DOHH2 (cell line): ENCODE results near the gene CADPS.

Experiments
- H3F3A ChIP-seq: fragments of 200-600 bp; sonication (generic), shearing (Covaris generic); 2 replicates; pipeline ENCODE4 v1.6.0; 2016; ENCODE audit warnings: antibody characterized with exemption, mild to moderate bottlenecking; ENCODE audit not compliant: control insufficient read depth, insufficient read depth
- H3K27ac ChIP-seq: fragments of 200-600 bp; sonication (generic); 2 replicates; pipeline ENCODE4 v1.5.1; 2014; ENCODE audit warnings: low read depth, mild to moderate bottlenecking, low read length, moderate library complexity
- H3K27me3 ChIP-seq: fragments of 200-600 bp; sonication (generic); 2 replicates; pipeline ENCODE4 v1.6.1; 2014; ENCODE audit warnings: mild to moderate bottlenecking, low read length, mixed read lengths; ENCODE audit not compliant: control insufficient read depth
- H3K36me3 ChIP-seq: fragments of 200-600 bp; sonication (generic); 2 replicates; pipeline ENCODE4 v1.6.1; 2014; ENCODE audit warnings: mild to moderate bottlenecking, low read length, moderate library complexity, mixed read lengths; ENCODE audit not compliant: control insufficient read depth
- H3K4me1 ChIP-seq: fragments of 200-600 bp; sonication (generic); 2 replicates; pipeline ENCODE4 v1.6.1; 2014; ENCODE audit warnings: mild to moderate bottlenecking, low read length, mixed read lengths; ENCODE audit not compliant: control insufficient read depth
- H3K4me2 ChIP-seq: fragments of 200-600 bp; sonication (generic); 2 replicates; pipeline ENCODE4 v1.6.0; 2014; ENCODE audit warnings: mild to moderate bottlenecking, low read length, moderate library complexity
- H3K4me3 ChIP-seq: fragments of 200-600 bp; sonication (generic); 2 replicates; pipeline ENCODE4 v1.5.1; 2014; ENCODE audit warnings: mild to moderate bottlenecking, low read length, mixed read lengths
- H3K79me2 ChIP-seq: fragments of 200-600 bp; sonication (generic); 2 replicates; pipeline ENCODE4 v1.6.1; 2014; ENCODE audit warnings: mild to moderate bottlenecking, low read length, mixed read lengths; ENCODE audit not compliant: control insufficient read depth
- H3K9me2 ChIP-seq: fragments of 200-600 bp; sonication (generic); replicated peaks from 2 replicates; pipeline ENCODE4 v1.6.1; 2014; ENCODE audit warnings: mild to moderate bottlenecking, low read length, mixed read lengths; ENCODE audit not compliant: control insufficient read depth
- H3K9me3 ChIP-seq: fragments of 200-600 bp; sonication (generic); 2 replicates; pipeline ENCODE4 v1.6.1; 2014; ENCODE audit warnings: antibody characterized with exemption, low read length, mixed read lengths; ENCODE audit not compliant: control insufficient read depth, insufficient read depth
- H4K20me1 ChIP-seq: fragments of 200-600 bp; sonication (generic); 2 replicates; pipeline ENCODE4 v1.6.0; 2014; ENCODE audit warnings: low read depth, mild to moderate bottlenecking, antibody characterized with exemption, low read length, moderate library complexity; ENCODE audit not compliant: control insufficient read depth, insufficient read depth
- CTCF ChIP-seq: fragments of 200-600 bp; sonication (generic); IDR thresholded peaks from one replicate; pipeline ENCODE4 v1.5.1; 2014; ENCODE audit warnings: antibody characterized with exemption, mild to moderate bottlenecking, low read depth, low read length; ENCODE audit not compliant: poor library complexity, severe bottlenecking
- EZH2phosphoT487 ChIP-seq: fragments of 200-600 bp; sonication (generic); IDR thresholded peaks from 2 replicates; pipeline ENCODE4 v1.6.1; 2017; ENCODE audit warnings: borderline replicate concordance, mild to moderate bottlenecking, antibody characterized with exemption, low read length, moderate library complexity, mixed read lengths

Gene CADPS

DNA sequence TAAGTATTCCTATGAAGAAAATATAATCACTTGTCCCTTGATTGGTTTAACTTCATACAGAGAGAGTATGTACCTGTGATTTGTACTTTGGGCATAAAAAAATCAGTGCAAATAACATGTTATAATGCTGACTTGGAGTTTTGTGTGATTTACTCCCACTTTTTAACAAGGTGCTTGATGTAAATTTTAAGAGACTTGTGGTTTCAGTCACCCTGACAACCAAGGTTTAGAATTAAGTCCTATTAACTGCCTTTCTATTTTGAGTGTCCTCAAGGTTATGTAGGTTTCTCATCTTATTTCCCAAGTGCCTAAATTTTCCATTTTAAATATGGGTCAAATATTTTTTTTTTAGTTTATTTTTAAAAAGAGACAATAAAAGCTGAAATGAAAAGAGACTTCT is 244.6 kb downstream of the CADPS start:
- Histone ChIP-seq H3K4me1 (peaks cover 34% of the 10 kb centered on the region), H3F3A (no peaks in the 10 kb centered on the region), H3K4me2 (no peak overlapping the region), H3K4me3 (no peak overlapping the region), H4K20me1 (no peaks in the 10 kb centered on the region), H3K27ac (no peak overlapping the region), H3K9me2 (no peaks in the 10 kb centered on the region), H3K36me3 (peaks cover 22% of the 10 kb centered on the region), H3K27me3 (no peaks in the 10 kb centered on the region), H3K9me3 (no peaks in the 10 kb centered on the region), H3K79me2 (no peaks in the 10 kb centered on the region)
- TF ChIP-seq CTCF: no peak
- no peak for TF ChIP-seq EZH2phosphoT487

DNA sequence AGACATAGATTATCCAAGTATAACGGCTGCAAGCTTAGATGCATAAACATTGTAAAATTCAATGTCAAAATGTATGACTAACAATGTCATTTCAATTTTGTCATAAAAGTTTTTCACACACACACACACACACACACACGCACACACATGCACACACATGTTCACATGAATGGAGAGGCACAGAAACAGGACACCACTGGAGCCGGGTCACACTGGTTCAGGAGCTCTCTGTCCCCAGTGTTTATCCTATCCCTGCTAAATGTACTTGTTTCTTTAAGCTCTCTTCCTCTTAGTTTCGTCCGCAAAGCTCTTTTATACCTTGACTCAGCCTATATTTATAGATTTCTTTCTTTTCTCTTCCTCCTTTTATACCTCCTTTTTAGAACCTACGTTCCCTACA is 249.9 kb downstream of the CADPS start:
- Histone ChIP-seq H4K20me1 (no peaks in the 10 kb centered on the region), H3K4me1 (peaks cover 22% of the 10 kb centered on the region), H3K27me3 (no peaks in the 10 kb centered on the region), H3F3A (no peaks in the 10 kb centered on the region), H3K9me2 (no peaks in the 10 kb centered on the region), H3K36me3 (peaks cover 12% of the 10 kb centered on the region), H3K79me2 (no peaks in the 10 kb centered on the region), H3K27ac (no peak overlapping the region), H3K9me3 (no peaks in the 10 kb centered on the region), H3K4me3 (no peak overlapping the region), H3K4me2 (no peak overlapping the region)
- TF ChIP-seq CTCF (no peak), EZH2phosphoT487 (no peak)

DNA sequence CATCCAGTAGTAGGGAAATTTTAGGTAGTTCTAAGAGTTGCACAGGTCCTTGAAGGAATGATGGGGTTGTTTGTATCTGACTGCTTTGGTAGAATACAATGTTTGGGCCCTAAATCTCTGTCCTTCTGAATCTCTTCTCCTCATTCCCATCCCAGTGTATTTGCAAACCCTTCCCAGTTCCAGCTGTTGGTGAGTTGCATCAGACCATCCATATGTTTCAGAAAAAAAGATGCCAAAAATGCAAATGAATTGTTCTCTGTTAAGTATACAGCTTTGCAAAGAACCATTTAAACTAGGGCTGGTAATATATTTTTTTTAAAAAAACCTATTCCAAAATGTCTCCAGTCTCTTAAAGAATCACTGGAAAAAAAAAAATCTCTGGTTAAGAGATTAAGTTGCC is 251.0 kb downstream of the CADPS start:
- H3F3A ChIP-seq: no peaks in the 10 kb centered on the region
- H3K9me3 ChIP-seq: no peaks in the 10 kb centered on the region
- no peaks in the 10 kb centered on the region for H4K20me1 ChIP-seq
- H3K9me2 ChIP-seq: no peaks in the 10 kb centered on the region
- no peaks in the 10 kb centered on the region for H3K27me3 ChIP-seq
- H3K4me3 ChIP-seq: no peak overlapping the region
- H3K79me2 ChIP-seq: no peaks in the 10 kb centered on the region
- TF ChIP-seq CTCF: no peak
- TF ChIP-seq EZH2phosphoT487: no peak
- peaks cover 22% of the 10 kb centered on the region for H3K4me1 ChIP-seq
- H3K27ac ChIP-seq: no peak overlapping the region
- peaks cover 12% of the 10 kb centered on the region for H3K36me3 ChIP-seq
- no peak overlapping the region for H3K4me2 ChIP-seq
